ENCODE data around the gene EEPD1. TPM values are rescaled to one million over a fixed set of nuclear protein-coding genes. Genes with fewer than 3 reads are reported as not detected.

The EEPD1 gene
- total RNA-seq, 1 donor from 2014 or later = 18.5 TPM

DNA sequence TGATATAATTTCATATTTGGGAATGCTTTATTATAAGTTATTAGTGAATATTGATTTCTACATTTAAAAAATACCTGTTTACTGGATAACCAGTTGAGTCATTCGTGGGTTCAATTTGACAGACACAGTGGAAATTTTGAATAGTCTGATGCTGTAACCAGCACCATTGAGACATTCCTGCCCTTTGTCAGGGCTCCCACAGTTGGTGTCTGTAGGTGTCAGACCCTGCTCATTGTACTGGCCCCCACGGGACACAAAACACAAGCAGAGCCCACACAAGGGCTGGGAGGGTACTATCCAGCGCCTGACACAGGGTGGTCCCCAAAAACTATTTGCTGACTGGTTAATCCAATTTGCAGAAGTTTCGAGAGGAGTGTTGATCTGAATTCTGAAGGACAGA lies 35.9 kb downstream of the EEPD1 start:
- no peak for DNase-seq (ENCODE audit: low spot score)

- no peak for DNase-seq (ENCODE audit: low spot score)
Measured at GRCh38 chr7:36190447-36191291, 37.6 kb downstream of the EEPD1 start.

- DNase-seq (ENCODE audit: low spot score) = no peak
Measured at GRCh38 chr7:36191292-36191920, 38.4 kb downstream of the EEPD1 start.

DNA sequence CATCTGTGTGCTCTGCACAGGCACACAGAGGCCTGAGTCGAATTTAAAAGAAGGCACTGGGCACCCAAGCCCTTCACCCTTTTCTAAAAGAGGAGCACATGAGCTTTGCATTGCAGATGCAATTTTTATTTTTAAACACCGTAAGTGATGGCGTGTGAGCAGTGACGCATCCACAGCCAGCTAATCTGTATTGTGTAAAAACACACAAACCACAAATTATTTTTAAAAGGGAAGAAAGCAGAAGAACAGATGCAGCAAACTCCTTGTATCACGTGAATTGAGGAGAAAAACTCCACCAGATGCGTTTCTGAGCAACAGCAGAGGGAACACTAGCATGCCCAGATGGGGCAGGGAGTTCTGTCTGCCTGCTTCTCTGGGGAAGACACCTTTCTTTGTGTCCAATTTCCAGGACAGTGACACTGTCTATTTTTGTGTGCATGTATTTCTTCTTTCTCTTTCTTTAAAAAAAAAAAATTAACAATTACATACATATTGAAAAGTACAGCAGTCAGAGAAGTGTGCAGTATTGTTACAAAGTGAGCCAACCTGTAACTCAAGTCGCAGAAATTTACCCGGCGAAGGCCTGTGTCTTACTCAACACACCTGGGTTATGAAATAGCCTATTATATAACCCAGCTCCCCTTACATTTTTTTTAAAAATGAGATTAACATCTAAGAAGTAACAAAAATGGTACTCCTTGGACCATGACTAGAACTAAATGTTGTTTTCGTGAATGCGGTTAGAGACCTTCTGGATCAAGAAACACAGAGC lies 39.2 kb downstream of the EEPD1 start:
- DNase-seq (ENCODE audit: low spot score) = no peak

- DNase-seq (ENCODE audit: low spot score) = no peak
Measured at GRCh38 chr7:36192877-36193276, 39.8 kb downstream of the EEPD1 start.

DNA sequence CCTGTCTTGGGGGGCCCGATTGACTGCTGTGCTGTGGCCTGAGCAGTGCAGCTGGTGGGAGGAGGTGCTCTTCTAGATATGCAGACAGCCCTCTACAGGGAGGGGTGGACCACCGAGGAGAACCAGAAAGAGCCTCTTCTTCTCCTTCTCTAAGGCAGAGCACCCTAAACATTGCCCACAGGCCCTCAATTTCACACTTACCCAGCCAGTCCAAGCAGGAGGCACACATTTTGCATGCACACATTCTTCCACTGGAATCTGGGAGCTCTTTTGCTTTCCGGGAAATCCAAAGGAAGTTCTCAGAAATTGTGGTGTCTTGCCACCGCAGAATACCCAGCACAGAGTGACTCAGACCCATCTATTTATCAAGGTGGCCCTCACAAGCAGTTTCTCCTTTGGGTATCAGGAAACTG lies 45.8 kb downstream of the EEPD1 start:
- DNase-seq (ENCODE audit: low spot score) = no peak

GRCh38 chr7:36199329-36199728 lies 46.3 kb downstream of the EEPD1 start:
- DNase-seq (ENCODE audit: low spot score) = no peak

- no peak for DNase-seq (ENCODE audit: low spot score)
Measured at GRCh38 chr7:36201122-36201723, 48.2 kb downstream of the EEPD1 start.

DNA sequence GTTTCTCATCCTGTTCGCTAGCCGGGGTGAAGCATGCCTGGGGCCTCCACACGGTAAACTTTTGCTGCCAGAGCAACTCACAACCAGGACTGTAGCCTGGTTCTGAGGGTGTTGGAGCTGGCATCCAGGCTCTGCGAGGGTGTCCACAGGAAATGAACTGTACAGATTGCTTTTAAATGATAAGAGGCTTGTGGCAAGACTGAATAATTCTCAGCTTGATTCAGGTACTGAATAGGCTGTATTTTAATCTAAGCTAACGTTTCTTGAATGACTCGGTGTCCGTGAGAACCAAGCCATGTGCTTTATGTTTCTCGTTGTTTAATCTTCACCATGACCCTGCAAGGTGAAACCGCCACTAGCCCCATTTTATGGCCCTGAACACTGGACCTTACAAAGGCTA lies 49.3 kb downstream of the EEPD1 start:
- DNase-seq (ENCODE audit: low spot score) = no peak

DNA sequence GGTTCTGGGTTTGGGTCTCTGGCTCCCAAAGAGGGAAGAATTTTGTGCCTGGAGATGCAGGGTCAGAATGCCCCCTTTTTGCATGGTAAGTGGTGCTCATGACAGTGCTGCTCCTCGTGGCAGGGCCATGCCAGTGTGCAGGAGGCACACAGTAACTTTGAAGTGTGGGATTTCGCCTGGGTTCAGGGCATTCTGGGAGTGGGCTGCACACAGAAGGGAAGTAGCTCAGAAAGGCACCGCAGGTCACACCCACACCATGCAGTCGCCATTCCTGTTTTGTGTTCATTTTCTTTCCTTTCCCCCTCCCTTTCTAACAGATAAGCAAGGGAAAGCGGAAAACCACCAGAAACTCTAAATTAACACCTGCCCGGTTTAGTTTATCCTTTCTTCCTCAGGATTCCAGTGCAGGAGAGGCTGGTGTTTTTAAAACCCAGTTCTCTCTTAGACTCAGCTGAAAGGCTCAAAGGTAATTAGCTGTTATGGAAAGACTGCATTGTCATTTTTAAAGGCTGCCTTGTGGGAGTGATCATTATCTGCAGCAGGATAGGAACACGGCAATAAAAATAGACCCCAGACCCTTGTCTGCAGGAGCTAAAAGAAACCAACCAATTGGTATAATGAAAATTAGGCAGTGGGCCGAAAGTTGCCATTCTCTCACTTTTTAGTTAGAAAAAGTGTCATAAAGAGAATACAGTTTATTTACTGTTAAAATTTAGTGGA lies 50.2 kb downstream of the EEPD1 start:
- no peak for DNase-seq (ENCODE audit: low spot score)

DNA sequence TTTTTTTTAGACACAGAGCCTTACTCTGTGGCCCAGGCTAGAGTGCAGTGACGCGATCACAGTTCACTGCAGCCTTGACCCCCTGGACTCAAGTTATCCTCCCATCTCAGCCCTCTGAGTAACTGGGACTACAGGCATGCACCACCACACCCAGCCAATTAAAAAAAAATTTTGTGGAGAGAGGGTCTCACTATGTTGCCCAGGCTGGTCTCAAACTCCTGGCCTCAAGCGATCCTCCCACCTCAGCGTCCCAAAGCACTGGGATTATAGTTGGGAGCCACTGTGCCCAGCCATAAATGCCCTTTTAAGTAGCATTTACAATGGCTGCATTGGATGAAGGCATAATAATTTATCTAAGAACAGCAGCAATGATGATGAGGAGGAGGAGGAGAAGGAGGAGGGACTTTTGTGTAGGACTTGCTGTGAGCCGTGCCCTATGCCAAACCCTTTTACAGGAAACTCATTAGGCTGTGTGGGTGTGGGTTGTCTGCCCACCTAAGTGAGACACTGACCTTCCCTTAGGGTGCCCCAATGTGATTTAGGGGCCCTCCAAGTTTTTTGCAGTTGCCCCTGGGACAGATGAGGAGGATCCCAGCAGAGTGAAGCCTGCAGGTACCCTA lies 51.1 kb downstream of the EEPD1 start:
- no peak for DNase-seq (ENCODE audit: low spot score)

GRCh38 chr7:36204929-36205635 lies 52.0 kb downstream of the EEPD1 start:
- no peak for DNase-seq (ENCODE audit: low spot score)

DNA sequence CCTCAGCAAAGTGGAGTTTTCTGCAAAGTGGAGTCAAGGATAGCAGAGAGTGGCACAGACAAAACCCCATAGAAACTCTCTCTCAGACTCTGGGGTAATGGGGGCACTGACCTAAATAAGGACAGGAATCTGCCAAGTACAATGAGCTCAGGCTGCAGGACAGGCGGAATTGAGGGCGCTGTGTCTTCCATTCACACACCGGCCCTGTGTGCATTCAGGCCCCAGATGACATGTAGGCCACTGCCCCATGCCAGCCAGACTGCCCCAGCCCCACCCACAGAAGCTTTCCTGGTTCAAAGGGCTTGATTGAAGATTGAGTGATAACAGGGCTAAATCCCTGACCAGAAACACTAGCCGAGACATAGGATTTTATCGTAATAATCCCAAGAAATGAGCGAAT lies 52.7 kb downstream of the EEPD1 start:
- DNase-seq (ENCODE audit: low spot score) = no peak

- DNase-seq (ENCODE audit: low spot score) = no peak
Measured at GRCh38 chr7:36207451-36208291, 54.6 kb downstream of the EEPD1 start.

GRCh38 chr7:36208426-36208825 lies 55.4 kb downstream of the EEPD1 start:
- no peak for DNase-seq (ENCODE audit: low spot score)

DNA sequence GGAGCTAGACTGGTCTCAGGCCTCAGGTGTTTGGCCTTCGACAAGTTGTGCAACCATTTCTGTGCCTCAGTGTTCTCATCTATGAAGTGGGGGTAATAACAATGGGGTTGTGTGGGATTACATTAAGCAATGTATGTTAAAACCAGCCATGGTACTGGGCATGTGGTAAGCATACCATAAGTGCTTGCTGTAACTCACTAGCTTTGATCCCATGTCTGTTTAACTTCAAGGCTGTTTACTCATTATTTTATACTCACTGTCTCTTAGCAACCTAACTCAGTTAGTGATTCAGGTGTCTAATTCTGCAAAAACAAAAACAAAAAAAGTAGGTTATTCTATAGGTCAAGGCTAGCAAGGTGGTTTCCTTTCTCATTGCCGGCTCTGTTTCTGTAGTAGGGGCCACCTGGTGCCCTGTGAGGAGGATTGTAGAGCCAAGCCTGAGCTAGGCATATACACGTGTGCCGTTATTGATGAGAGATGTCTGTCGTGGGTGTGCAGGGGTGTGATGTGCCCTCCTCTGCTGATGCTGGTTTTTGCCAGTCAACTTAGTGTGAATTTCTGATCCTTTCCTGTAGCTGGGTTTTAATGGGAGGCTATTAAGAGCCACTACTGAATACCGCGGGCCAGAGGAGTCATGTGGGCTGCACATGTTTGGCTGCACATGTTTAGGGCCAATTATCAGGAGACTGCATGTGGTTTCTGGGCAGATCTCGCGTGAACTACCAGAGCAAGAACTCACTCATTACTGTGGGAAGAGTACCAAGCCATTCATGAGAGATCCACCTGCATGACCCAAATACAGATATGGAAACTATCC lies 56.2 kb downstream of the EEPD1 start:
- no peak for DNase-seq (ENCODE audit: low spot score)

DNA sequence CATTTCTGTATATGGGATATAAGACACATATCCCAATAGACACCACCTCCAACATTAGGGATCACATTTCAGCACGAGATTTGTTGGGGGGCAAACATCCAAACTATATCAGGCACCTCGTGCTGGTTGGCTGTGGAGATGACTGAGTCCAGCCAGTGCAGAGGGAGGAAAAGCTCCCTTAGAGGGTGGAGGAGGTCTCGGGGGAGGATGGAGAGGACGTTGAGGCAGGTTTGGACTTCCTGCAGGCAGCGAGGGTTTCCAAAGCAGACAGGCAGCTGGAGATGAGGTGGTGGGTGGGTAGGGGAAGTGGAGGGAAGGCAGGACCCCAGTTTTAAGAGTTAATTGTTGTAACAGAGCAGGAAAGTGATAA lies 56.7 kb downstream of the EEPD1 start:
- DNase-seq (ENCODE audit: low spot score) = no peak

DNA sequence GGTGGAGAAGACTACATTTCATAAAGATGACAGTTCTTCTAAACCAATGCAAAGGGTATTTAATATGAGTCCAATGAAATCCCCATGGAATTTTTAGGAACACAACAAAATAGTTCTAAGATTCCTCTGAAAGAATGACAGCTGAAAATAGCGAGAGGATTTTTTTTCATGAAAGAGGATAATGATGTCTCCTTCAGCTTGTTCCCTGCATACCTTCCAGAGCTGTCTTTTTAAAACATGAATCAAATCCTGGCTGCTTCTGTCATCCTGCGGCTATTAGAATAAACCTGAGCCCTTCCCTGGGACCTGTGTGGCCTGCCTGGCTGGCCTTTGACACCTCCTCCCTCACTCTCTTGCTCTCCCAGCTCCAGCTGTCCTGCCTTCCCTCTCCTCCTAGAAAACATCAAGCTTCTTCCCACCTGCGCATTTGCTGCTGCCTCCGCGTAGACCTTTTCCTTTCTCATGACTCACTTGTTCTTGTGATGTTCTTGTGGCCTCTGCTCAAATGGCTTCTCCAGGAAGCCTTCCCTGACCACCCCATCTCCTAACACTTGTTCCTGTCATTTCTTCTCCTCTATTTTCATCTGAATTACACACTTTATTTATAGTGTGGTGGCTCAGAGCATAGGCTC lies 57.4 kb downstream of the EEPD1 start:
- DNase-seq (ENCODE audit: low spot score) = no peak

Measured in mesenteric fat pad (tissue), 1 donor.